ENCODE measurements around the gene RPAP2.

RPAP2 gene

GRCh38 chr1:92363401-92363800, 64.5 kb downstream of the RPAP2 start:
- ChIA-PET CTCF (interaction anchor here (0.6 to 1.0 kb wide), 2 partner anchors 23 to 48 kb away, joined by 3 to 4 read pairs; no protein-coding TSS in a partner anchor), POLR2A (no interaction called here)
- no peak for TF ChIP-seq ZNF658 (tag by site-specific recombination; IDR thresholded peaks at IDR 0.05)
- no peak for TF ChIP-seq PRDM1 (tag by site-specific recombination; IDR thresholded peaks at IDR 0.05)
- TF ChIP-seq ZNF112 (tag by site-specific recombination; IDR thresholded peaks at IDR 0.05), result no peak
- no peak for TF ChIP-seq OSR2 (tag by site-specific recombination; IDR thresholded peaks at IDR 0.05)
- no peak for TF ChIP-seq ZNF391 (tag by site-specific recombination; IDR thresholded peaks at IDR 0.05; ENCODE audit: borderline replicate concordance, low read depth)
- TF ChIP-seq GLI4 (tag by site-specific recombination; IDR thresholded peaks at IDR 0.05), result no peak
- no peak for TF ChIP-seq ZNF18 (tag by site-specific recombination; IDR thresholded peaks at IDR 0.05)

GRCh38 chr1:92365378-92366039, 66.7 kb downstream of the RPAP2 start:
- TF ChIP-seq ZNF658 (tag by site-specific recombination; IDR thresholded peaks at IDR 0.05), result no peak
- TF ChIP-seq ZNF792 (tag by site-specific recombination; IDR thresholded peaks at IDR 0.05), result no peak
- TF ChIP-seq ZNF560 (tag by site-specific recombination; IDR thresholded peaks at IDR 0.05; ENCODE audit: borderline replicate concordance), result no peak
- no peak for TF ChIP-seq ZFHX2 (tag by site-specific recombination; conservative IDR thresholded peaks at IDR 0.05)
- TF ChIP-seq ZNF16 (tag by site-specific recombination; IDR thresholded peaks at IDR 0.05; ENCODE audit: low read depth), result no peak
- TF ChIP-seq ZNF449 (tag by site-specific recombination; IDR thresholded peaks at IDR 0.05), result no peak
- TF ChIP-seq ZBTB17 (tag by site-specific recombination; IDR thresholded peaks at IDR 0.05), result no peak
- TF ChIP-seq ZNF391 (tag by site-specific recombination; IDR thresholded peaks at IDR 0.05; ENCODE audit: borderline replicate concordance, low read depth), result no peak
- no peak for TF ChIP-seq ZNF707 (tag by site-specific recombination; IDR thresholded peaks at IDR 0.05)
- TF ChIP-seq ZNF292 (tag by site-specific recombination; IDR thresholded peaks at IDR 0.05; ENCODE audit: borderline replicate concordance, low read depth), result no peak
- TF ChIP-seq BCL11A (tag by site-specific recombination; IDR thresholded peaks at IDR 0.05; ENCODE audit: low read depth), result no peak
- TF ChIP-seq FEZF1 (tag by site-specific recombination; IDR thresholded peaks at IDR 0.05), result no peak
- TF ChIP-seq ZNF510 (tag by site-specific recombination; IDR thresholded peaks at IDR 0.05; ENCODE audit: insufficient replicate concordance), result no peak
- no peak for TF ChIP-seq ZNF571 (tag by site-specific recombination; IDR thresholded peaks at IDR 0.05)
- no peak for TF ChIP-seq ZNF621 (tag by site-specific recombination; IDR thresholded peaks at IDR 0.05)
- no peak for TF ChIP-seq PRDM6 (tag by site-specific recombination; IDR thresholded peaks at IDR 0.05)
- ChIA-PET POLR2A (no interaction called here), CTCF (interaction anchor here (0.6 to 1.4 kb wide), 3 partner anchors 14 to 75 kb away, joined by 3 read pairs; no protein-coding TSS in a partner anchor)
- Histone ChIP-seq H3K9me3 (ENCODE audit: control insufficient read depth, insufficient read depth, low read depth, low read length) (no peaks in the 10 kb centered on the region), H3K36me3 (ENCODE audit: control insufficient read depth in 2 of 2, insufficient read depth in 1 of 2, low read length in 2 of 2) (peaks cover 6 to 25% of the 10 kb centered on the region in 2 experiments; a peak in 2 of 3 replicates), H3K27ac (ENCODE audit: extremely low read depth, low read depth, low read length) (no peak overlapping the region), H3K4me3 (ENCODE audit: low read depth, low read length) (no peak overlapping the region), H3K4me1 (ENCODE audit: control insufficient read depth, insufficient read depth, low read length) (no peaks in the 10 kb centered on the region)

More at GRCh38 chr1:92363401-92363800, 64.5 kb downstream of the RPAP2 start:
- Histone ChIP-seq H3K36me3 (ENCODE audit: control insufficient read depth in 2 of 2, insufficient read depth in 1 of 2, low read length in 2 of 2) (peaks cover 5 to 38% of the 10 kb centered on the region in 2 experiments), H3K4me3 (ENCODE audit: low read depth, low read length) (no peak overlapping the region), H3K27ac (ENCODE audit: extremely low read depth, low read depth, low read length) (no peak overlapping the region), H3K4me1 (ENCODE audit: control insufficient read depth, insufficient read depth, low read length) (no peaks in the 10 kb centered on the region), H3K9me3 (ENCODE audit: control insufficient read depth, insufficient read depth, low read depth, low read length) (no peaks in the 10 kb centered on the region)

All from HEK293 (cell line).